Gastrocnemius medialis (tissue), 4 donors: ENCODE measurements around the gene PRDX6. TPM values are rescaled to one million over a fixed set of nuclear protein-coding genes. Genes with fewer than 3 reads are reported as not detected.
"Not testable (repeated sequence)": the region's sequence is repeated elsewhere in the genome, so short reads cannot be mapped to it uniquely, and the experiment has no call there.

Experiments
- ATAC-seq, 2 donors: fragments of 150-250 bp; one replicate each; pipeline ENCODE4 v1.9.1; 2016
- DNase-seq, 2 donors: peaks; one replicate each; pipeline ENCODE4 v3.0.0-alpha.2; 2019
- H3K27ac ChIP-seq, 4 donors: fragments of 200-600 bp; sonication (generic); 1 replicate in 1 of 4; 2 replicates in 3 of 4; pipeline ENCODE4 v1.5.1; 2016 to 2018; ENCODE audit warnings: mild to moderate bottlenecking in 2 of 4, moderate library complexity in 1 of 4
- H3K27me3 ChIP-seq, 3 donors: fragments of 200-600 bp; sonication (generic) in 2 of 3; 1 replicate in 1 of 3; 2 replicates in 2 of 3; pipeline versions ENCODE4 v1.5.1 to v1.6.0; 2016 to 2019; ENCODE audit warnings: mild to moderate bottlenecking in 1 of 3, moderate library complexity in 1 of 3
- H3K36me3 ChIP-seq, 2 donors: fragments of 200-600 bp; sonication (generic) in 1 of 2; one replicate each; pipeline ENCODE4 v1.5.1; 2017 to 2018
- H3K4me1 ChIP-seq, 2 donors: fragments of 200-600 bp; sonication (generic) in 1 of 2; one replicate each; pipeline ENCODE4 v1.5.1; 2016 to 2017; ENCODE audit warnings: mild to moderate bottlenecking in 2 of 2
- H3K4me3 ChIP-seq, 4 donors: fragments of 200-600 bp; sonication (generic) in 3 of 4; 1 replicate in 1 of 4; 2 replicates in 3 of 4; pipeline ENCODE4 v1.5.1; 2016 to 2019; ENCODE audit warnings: mild to moderate bottlenecking in 2 of 4
- H3K9me3 ChIP-seq, 3 donors: fragments of 200-600 bp; sonication (generic) in 2 of 3; 1 replicate in 1 of 3; 2 replicates in 2 of 3; pipeline ENCODE4 v1.5.1; 2016 to 2019
- CTCF ChIP-seq, 5 experiments: fragments of 450-650 bp in 3 of 5; fragments of 200-600 bp in 2 of 5; sonication (generic) in 2 of 5; IDR thresholded peaks in 4 of 5; conservative IDR thresholded peaks in 1 of 5; 1 replicate in 4 of 5; 2 replicates in 1 of 5; pipeline ENCODE4 v1.5.1; 2016 to 2019; ENCODE audit warnings: antibody characterized with exemption in 5 of 5, mild to moderate bottlenecking in 3 of 5, moderate library complexity in 3 of 5
- POLR2A ChIP-seq, 2 donors: fragments of 450-650 bp; IDR thresholded peaks; one replicate each; pipeline ENCODE4 v1.6.1; 2017; ENCODE audit warnings: antibody characterized with exemption in 2 of 2, mild to moderate bottlenecking in 2 of 2, moderate library complexity in 2 of 2
- in situ Hi-C, 4 donors: fragments of 200-750 bp; cut with MboI; loops; one replicate each; pipeline versions ENCODE4 v1.15.0 to v1.8.0; 2017; ENCODE audit warnings: low sequenced_read_pairs in 4 of 4
- intact Hi-C: fragments of 100-400 bp; cut with DNase I; formaldehyde crosslinking; loops from one replicate; pipeline ENCODE4 v1.15.1; 2023; ENCODE audit warnings: low total_unique reads
- total RNA-seq, 4 donors: library from RNA; depleted of rRNA; stranded (reverse); fragments of >200 nt; gene quantifications; one replicate each; pipeline versions ENCODE4 v1.1.0 to v1.2.3, GENCODE V29; 2016

The PRDX6 gene
- total RNA-seq, 4 donors from 2014 or later, result 493 to 573 (median 554) TPM

GRCh38 chr1:173489929-173490328 is 12.8 kb downstream of the PRDX6 start:
- peaks cover 0 to 3% of the 10 kb centered on the region in 2 donors for H3K4me1 ChIP-seq
- H3K4me3 ChIP-seq, result no peak overlapping the region
- ATAC-seq (no peak), DNase-seq (no peak)
- TF ChIP-seq POLR2A (IDR thresholded peaks at IDR 0.05) (no peak), CTCF (IDR thresholded peaks at IDR 0.05 in 4 of 5, conservative IDR thresholded peaks at IDR 0.05 in 1 of 5) (no peak)
- peak overlapping the region in 1 of 4 donors; percentile 60 for H3K27ac ChIP-seq
- H3K27me3 ChIP-seq, result no peaks in the 10 kb centered on the region
- in situ Hi-C loops, result no loop called here
- H3K9me3 ChIP-seq, result no peaks in the 10 kb centered on the region
- intact Hi-C loops, result no loop called here
- H3K36me3 ChIP-seq, result peaks cover 7 to 43% of the 10 kb centered on the region in 2 donors

GRCh38 chr1:173491508-173491907 is 14.4 kb downstream of the PRDX6 start:
- H3K4me3 ChIP-seq, result no peak overlapping the region
- no peak for ATAC-seq
- H3K36me3 ChIP-seq, result peaks cover 7 to 27% of the 10 kb centered on the region in 2 donors
- intact Hi-C loops (no loop called here), in situ Hi-C loops (no loop called here)
- H3K27me3 ChIP-seq, result no peaks in the 10 kb centered on the region
- H3K9me3 ChIP-seq, result no peaks in the 10 kb centered on the region
- H3K27ac ChIP-seq, result no peak overlapping the region
- H3K4me1 ChIP-seq, result peaks cover 0 to 3% of the 10 kb centered on the region in 2 donors
- TF ChIP-seq POLR2A (IDR thresholded peaks at IDR 0.05) (no peak), CTCF (IDR thresholded peaks at IDR 0.05 in 4 of 5, conservative IDR thresholded peaks at IDR 0.05 in 1 of 5) (no peak)
- DNase-seq, result no peak

GRCh38 chr1:173493125-173493524 is 16.0 kb downstream of the PRDX6 start:
- H3K4me1 ChIP-seq, ATAC-seq, H3K27me3 ChIP-seq, H3K9me3 ChIP-seq, in situ Hi-C loops, H3K27ac ChIP-seq, DNase-seq, H3K4me3 ChIP-seq, intact Hi-C loops: not testable (repeated sequence)
- H3K36me3 ChIP-seq, result peaks cover 3 to 12% of the 10 kb centered on the region in 2 donors

GRCh38 chr1:173495609-173496267 is 18.6 kb downstream of the PRDX6 start:
- Histone ChIP-seq H3K27ac (no peak overlapping the region), H3K4me3 (no peak overlapping the region), H3K9me3 (no peaks in the 10 kb centered on the region), H3K27me3 (no peaks in the 10 kb centered on the region), H3K4me1 (no peaks in the 10 kb centered on the region), H3K36me3 (peaks cover 0 to 3% of the 10 kb centered on the region in 2 donors)
- TF ChIP-seq POLR2A (IDR thresholded peaks at IDR 0.05) (no peak), CTCF (IDR thresholded peaks at IDR 0.05 in 4 of 5, conservative IDR thresholded peaks at IDR 0.05 in 1 of 5) (no peak)
- in situ Hi-C loops, result no loop called here
- intact Hi-C loops, result no loop called here
- ATAC-seq (no peak), DNase-seq (no peak)

- H3K4me3 ChIP-seq, result no peak overlapping the region
- no peaks in the 10 kb centered on the region for H3K4me1 ChIP-seq
- no peak for TF ChIP-seq CTCF (IDR thresholded peaks at IDR 0.05 in 4 of 5, conservative IDR thresholded peaks at IDR 0.05 in 1 of 5)
- no peak for TF ChIP-seq POLR2A (IDR thresholded peaks at IDR 0.05)
- ATAC-seq (no peak), DNase-seq (no peak)
- in situ Hi-C loops (no loop called here), intact Hi-C loops (no loop called here)
- H3K36me3 ChIP-seq, result peaks cover 0 to 3% of the 10 kb centered on the region in 2 donors
- no peaks in the 10 kb centered on the region for H3K9me3 ChIP-seq
- H3K27me3 ChIP-seq, result no peaks in the 10 kb centered on the region
- H3K27ac ChIP-seq, result no peak overlapping the region
Measured at GRCh38 chr1:173496757-173497320, 19.7 kb downstream of the PRDX6 start.
